Inflammatory macrophage (primary cell): Measurements from ENCODE around the gene VEGFB.

Source experiments
- DNase-seq, 2 donors: peaks; one replicate each; pipeline ENCODE4 v3.0.0-alpha.2; 2020 to 2022

Gene VEGFB

GRCh38 chr11:64247729-64248531, 13.5 kb downstream of the VEGFB start:
- no peak for DNase-seq

DNA sequence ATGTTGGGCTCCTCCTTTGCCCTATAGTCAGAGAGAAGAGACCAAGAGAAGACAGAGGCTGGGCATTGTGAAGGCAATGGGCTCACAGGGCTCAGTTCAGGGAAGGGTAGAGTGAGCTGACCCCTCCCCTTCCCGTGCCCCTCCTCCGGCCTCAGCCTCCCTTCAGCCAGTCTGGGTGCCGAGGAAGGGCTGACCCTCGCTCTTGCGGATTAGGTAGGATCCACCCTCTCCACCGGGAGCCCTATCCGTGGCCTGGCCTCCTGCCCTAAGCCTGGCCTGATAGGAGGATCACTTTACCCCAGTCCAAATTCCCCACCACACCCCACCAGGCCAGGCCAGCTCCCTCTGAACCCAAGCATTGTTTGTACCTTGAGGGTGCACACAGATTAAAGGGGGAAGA, 14.2 kb downstream of the VEGFB start:
- DNase-seq = no peak

GRCh38 chr11:64249038-64249437, 14.7 kb downstream of the VEGFB start:
- no peak for DNase-seq

DNA sequence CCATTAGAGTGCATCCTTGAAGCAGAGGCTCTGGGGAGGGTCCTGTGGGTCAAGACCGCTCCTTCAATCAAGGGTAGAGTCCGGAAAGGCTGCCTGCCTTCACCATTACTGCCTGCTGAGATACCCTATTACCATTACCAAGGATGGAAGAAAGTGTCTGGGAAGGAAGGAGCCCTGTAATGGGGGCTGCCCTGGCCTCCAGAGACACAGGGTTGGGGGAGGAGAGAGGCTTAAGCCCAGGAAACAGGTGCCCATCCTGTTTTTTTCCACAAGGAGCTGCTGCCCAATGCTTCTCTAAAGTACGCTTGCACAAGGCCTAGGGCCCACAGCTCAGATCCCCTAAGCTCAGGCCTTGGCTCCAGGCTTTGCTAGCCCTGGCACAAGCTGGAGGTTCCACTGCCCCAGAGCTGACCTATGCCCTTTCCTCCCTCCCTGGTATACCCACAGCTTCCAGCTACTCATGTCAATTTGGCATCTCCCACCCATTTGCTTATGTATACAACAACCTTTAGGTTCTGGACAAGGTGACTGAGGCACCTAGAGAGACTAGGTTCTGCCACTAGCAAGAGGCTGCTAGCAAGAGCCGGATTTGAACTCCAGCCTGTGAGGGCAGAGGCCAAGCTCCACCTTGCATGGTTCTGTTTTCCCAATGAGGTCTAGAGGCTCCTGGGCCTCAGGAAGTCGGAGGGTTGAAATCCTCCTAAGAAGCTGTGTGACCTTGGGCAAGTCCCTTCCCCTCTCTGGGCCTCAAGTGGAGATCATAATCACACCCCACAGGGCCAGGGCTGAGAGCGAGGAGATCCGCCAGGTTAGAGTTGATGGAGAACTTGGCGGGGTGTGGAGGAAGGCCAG, 15.4 kb downstream of the VEGFB start:
- no peak for DNase-seq

- DNase-seq = no peak
Observed at GRCh38 chr11:64250415-64251015, 16.1 kb downstream of the VEGFB start.

DNA sequence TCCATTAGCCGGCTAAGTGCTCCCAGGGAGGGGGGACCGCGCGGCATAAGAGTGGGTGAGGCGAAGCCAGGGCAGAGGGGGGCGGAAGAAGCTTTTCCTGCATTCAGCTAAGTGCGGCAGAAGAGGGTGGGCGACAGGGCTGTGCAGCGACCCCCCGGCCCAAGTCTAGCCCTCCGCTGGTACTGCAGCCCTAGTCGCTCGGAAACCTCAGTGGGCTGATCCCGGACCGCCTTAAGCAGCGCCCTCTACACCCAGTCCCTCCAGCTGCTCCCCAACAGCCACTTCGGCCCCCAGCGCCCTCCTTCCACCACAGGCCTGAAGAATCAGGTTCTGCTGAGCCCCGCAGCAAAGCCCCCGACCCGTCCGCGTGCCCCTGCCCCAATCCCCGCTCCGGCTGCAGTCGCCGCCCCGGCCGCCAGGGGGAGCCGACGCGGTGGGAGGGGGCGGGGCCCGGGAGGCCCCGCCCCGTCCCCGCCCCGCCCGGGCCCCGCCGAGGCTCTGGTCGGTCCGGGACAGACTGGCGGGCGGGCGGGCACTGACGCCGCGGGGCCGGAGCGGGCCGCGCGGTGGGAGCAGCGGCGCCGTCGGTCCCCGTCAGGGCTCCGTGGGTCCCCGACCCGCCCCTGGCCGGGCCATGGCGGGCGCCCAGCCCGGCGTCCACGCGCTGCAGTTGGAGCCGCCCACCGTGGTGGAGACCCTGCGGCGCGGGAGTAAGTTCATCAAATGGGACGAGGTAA, 16.8 kb downstream of the VEGFB start, which contains the start of gene PLCB3:
TSS of gene PLCB3 (plus strand) at position 515 of the 737 bp plus-strand sequence. CDS start at position 635, 120 bp downstream.
- DNase-seq = peak; percentile 54 to 73

- DNase-seq = no peak
Observed at GRCh38 chr11:64251753-64252002, 17.3 kb downstream of the VEGFB start.

DNA sequence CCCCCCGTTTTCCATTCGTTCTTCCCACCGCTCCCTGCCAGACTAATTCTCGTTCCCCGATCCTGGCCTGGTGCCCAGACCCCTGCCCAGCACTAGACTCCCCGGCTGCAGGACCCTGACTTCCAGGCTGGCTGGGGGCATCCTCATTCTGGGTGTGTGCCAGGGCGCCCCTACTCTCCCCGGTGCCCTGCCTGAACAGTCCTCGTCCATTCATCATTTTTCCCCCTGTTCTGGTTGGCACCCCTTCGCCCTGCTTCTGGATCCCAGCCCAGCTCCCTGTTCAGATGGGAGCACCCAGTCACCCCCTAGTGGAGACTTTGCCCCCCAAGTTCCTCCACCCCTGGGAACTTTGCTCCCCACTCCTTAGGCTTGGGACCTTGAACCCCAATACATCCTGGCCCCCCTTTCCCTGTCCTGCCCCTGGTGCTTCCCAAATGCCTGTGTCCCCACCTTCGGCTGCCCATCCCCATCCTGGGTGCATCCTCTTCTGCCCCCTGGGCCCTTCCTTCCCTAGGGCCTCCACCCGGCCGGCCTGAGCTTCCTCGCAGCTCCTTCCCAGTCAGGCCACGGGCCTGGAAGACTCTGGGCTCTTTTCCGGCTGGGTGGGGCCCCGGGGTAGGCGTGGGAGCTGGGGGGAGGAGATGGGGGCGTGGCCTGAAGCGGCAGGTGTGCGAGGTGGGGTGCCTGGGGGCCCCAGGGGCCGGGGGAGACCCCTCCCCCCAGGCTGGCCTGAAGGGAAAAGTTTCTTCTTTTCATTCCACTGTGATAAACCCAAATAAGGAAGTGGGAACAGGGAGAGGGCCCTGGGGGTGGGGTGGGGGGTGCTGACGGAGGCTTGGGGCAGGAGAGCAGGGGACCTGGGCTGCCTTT, 17.9 kb downstream of the VEGFB start:
- peak; percentile 30 to 62 for DNase-seq

DNA sequence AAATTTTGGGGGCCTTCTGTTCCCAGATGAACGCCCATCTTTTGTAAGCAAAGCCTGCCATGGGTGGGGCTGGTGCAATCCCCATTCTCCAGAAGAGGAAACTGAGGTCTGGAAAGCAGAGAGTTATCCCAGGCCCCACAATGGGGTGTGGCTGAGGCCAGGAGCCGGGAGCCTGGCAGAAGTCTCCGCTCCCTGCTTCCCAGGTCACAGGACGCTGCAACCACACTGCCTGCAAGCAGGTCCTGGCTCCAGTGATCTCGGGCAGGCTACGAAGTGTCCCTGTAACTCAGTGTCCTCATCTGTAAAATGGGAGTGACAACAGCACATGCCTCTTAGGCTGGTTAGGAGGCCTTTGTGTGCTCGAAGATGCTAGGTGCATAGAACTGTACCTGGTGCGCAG, 18.7 kb downstream of the VEGFB start:
- no peak for DNase-seq

- no peak for DNase-seq
Observed at GRCh38 chr11:64253481-64253880, 19.1 kb downstream of the VEGFB start.

DNA sequence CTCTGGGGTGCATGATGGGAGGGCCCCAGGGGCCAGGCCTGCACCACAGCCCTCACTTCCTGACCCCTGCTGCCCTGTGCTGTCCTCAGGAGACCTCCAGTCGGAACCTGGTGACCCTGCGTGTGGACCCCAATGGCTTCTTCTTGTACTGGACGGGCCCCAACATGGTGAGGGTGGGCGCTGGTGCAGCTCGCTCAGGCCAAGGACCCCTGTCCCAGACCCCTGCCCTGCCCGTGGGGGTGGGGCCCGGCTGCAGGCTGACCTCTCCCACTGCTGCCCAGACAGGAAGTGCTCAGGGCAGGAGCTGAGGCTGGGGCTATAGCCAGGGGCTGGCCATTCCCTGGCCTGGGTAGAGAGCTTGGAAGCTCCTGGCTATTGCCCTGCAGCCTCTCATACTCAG, 19.9 kb downstream of the VEGFB start:
- no peak for DNase-seq

GRCh38 chr11:64255135-64256128, 21.0 kb downstream of the VEGFB start:
- no peak for DNase-seq

DNA sequence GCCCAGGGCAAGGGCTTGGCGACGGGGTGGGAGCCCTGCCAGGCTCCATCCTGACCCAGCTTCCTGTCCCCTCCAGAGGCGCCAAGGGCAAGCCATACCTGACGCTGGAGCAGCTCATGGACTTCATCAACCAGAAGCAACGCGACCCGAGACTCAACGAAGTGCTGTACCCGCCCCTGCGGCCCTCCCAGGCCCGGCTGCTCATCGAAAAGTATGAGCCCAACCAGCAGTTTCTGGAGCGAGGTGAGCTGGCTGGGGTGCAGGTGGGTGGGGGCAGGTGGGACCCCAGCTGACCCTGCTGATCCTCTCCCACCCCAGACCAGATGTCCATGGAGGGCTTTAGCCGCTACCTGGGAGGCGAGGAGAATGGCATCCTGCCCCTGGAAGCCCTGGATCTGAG, 21.9 kb downstream of the VEGFB start:
- no peak for DNase-seq

DNA sequence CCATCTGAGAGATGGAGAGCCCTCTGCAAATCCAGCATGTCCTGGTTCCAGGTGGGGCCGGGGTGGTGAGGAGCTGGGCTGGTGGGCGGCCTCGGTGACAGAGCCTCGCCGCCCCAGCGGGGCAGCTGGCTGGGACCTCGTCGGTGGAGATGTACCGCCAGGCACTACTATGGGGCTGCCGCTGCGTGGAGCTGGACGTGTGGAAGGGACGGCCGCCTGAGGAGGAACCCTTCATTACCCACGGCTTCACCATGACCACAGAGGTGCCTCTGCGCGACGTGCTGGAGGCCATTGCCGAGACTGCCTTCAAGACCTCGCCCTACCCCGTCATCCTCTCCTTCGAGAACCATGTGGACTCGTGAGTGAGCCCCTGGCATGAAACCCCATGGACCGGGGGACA, 24.0 kb downstream of the VEGFB start:
- DNase-seq = no peak

GRCh38 chr11:64258946-64259532, 24.7 kb downstream of the VEGFB start:
- DNase-seq = no peak

DNA sequence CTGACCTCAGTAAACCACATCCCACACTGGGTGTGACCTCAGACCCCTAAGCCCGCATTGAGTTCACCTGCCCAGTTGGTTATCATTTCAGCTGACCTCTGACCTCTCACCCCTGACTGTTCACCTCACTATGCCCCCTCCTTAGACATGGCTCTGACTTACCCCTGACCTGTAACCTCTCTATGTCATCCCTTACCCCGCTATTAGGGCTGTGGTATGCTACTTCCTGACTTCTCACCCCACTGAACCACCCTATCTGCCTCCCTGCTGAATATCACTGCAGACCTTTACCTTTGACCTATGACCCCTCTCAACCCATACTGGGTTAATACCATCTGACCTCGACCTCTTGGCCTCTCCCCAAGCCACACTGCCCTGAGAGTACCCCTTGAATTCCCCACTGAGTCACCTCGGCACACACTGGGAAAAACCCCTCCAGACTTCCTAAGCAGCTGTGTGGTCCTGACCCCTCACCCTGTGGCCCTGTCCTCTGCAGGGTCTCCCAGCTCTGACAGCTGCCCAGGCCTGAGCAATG, 25.2 kb downstream of the VEGFB start:
- no peak for DNase-seq

DNA sequence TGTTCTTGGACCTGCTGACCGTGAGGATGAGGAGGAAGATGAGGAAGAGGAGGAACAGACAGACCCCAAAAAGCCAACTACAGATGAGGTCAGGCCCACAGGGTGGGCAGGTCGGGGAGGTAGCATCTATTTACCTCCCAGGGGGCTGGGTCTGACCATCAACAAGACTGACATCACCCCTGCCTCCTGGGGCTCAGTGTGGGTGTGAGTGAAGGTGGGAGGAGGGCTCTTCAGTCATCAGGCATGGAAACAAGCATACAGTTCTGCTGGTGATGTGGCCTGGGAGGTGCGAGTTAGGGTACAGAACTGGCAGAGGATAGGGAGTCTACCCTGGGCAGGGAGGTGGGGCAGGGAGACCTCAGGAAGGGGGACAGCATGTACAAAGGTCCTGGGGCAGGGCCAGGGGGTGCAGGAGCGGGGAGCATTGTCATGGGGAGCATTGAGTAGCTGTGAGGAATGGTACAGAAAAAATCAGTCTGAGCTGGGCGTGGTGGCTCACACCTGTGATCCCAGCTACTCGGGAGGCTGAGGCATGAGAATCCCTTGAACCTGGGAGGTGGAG, 25.8 kb downstream of the VEGFB start:
- no peak for DNase-seq

GRCh38 chr11:64261556-64262080, 27.2 kb downstream of the VEGFB start:
- no peak for DNase-seq

GRCh38 chr11:64262271-64263002, 28.1 kb downstream of the VEGFB start:
- no peak for DNase-seq
